Heart left ventricle (tissue), 13 donors: ENCODE data around the gene ARHGAP23.

Experiments used
- CTCF ChIP-seq, 12 donors: fragments of 200-600 bp; sonication (generic) in 4 of 12; IDR thresholded peaks; one replicate each; pipeline versions ENCODE4 v1.5.0 to v1.8.0; 2018 to 2022; ENCODE audit warnings: antibody characterized with exemption in 12 of 12, mild to moderate bottlenecking in 5 of 12
- POLR2A ChIP-seq, 2 donors: fragments of 450-650 bp; IDR thresholded peaks; one replicate each; pipeline ENCODE4 v1.6.1; 2017; ENCODE audit warnings: antibody characterized with exemption in 2 of 2, mild to moderate bottlenecking in 2 of 2, moderate library complexity in 2 of 2
- donor health status: ischemic (EF 13 %, LVEDD 7.1; RV severe dilation, severe dysfunction).
- donor health status: DM: no; HTN: yes; CAD: no.
- donor health status: DM: no; HTN: no; CAD: no.
- donor health status: ischemic (EF 25% LVEDD 6.9; RV normal size, moderate dysfunction).
- donor health status: ischemic (EF 25% LVEDD 5.7; RV mildly dilated, moderate dysfunction).
- donor health status: ischemic (EF 35%, LVEDD 5.7; RV mildly dilated, moderate dysfunction).
- donor health status: nonischemic (EF 11% LVEDD 7.7; RV severe dilation, severe dysfunction).
- donor health status: DM: yes; HTN: yes; CAD: no.
- donor health status: PGD.
- donor health status: ischemic (EF 29% LVEDD 5.4; RV normal size, mild dysfunction).
- donor health status: nonischemic (EF 23%, LVEDD 6.1; RV moderate dilation, normal function).

DNA sequence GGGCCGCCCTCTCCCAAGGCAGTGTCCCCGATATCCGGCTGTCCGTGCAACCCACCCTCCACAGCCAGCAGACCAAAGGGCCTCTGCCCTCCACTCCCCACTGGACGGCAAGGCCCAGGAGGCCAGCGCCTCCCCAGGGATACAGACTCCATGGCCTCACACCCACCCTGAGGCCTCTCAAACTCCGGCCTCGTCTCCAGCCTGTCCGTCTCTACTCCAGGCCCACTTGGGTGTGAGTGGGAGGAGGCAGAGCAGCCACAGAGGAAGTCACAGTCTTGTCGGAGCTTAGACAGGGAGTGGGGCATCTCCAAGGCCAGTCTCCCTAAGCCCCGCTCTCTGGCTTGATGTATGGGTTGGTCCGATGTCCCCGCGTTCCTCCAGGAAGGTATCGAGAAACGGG is 104.2 kb downstream of the ARHGAP23 start:
- no peak for TF ChIP-seq CTCF (IDR thresholded peaks at IDR 0.05)
- no peak for TF ChIP-seq POLR2A (IDR thresholded peaks at IDR 0.05)
